H1 (cell line): Measurements from ENCODE around the gene SH3RF3. TPM values are rescaled to one million over a fixed set of nuclear protein-coding genes. Genes with fewer than 3 reads are reported as not detected.

Experiments used
- CTCF ChIA-PET: fragments of 300-600 bp; sonication (Branson Sonifier 250); formaldehyde crosslinking; loops from one replicate; lab custom pipeline; 2021; ENCODE audit not compliant: partially characterized antibody; lab: Charles Lee
- POLR2A ChIA-PET: fragments of 300-600 bp; sonication (Branson Sonifier 250); formaldehyde crosslinking; loops from one replicate; lab custom pipeline; 2021; ENCODE audit warnings: inconsistent platforms; ENCODE audit not compliant: partially characterized antibody; lab: Charles Lee
- DNase-seq, 2 experiments: peaks; one replicate each; pipeline versions ENCODE4 v3.0.0 to v3.0.0-alpha.2; 2010 to 2022; ENCODE audit warnings: low spot score in 2 of 2, low read depth in 1 of 2, mixed read lengths in 1 of 2
- FAIRE-seq: peaks from 2 replicates; lab custom pipeline; 2011; peaks lifted over from hg19 to GRCh38; lab: Jason Lieb, UNC
- H2AFZ ChIP-seq: 2 replicates; pipeline ENCODE4 v1.8.1; 2012; ENCODE audit warnings: low read length, inconsistent platforms
- H2AK5ac ChIP-seq: 2 replicates; pipeline ENCODE4 v1.6.1; 2013; ENCODE audit warnings: low read depth, low read length
- H2BK120ac ChIP-seq: replicated peaks from 2 replicates; pipeline ENCODE3; 2013; ENCODE audit warnings: low read depth, low read length, inconsistent platforms
- H2BK12ac ChIP-seq: 2 replicates; pipeline ENCODE4 v1.6.1; 2013; ENCODE audit warnings: low read depth, low read length
- H2BK15ac ChIP-seq: 2 replicates; pipeline ENCODE4 v1.6.1; 2013; ENCODE audit warnings: low read length
- H2BK20ac ChIP-seq: 2 replicates; pipeline ENCODE4 v1.6.1; 2013; ENCODE audit warnings: low read length
- H2BK5ac ChIP-seq: 2 replicates; pipeline ENCODE4 v1.6.1; 2013; ENCODE audit warnings: low read depth, low read length
- H3K14ac ChIP-seq: 2 replicates; pipeline ENCODE4 v1.6.1; 2013; ENCODE audit warnings: inconsistent platforms; ENCODE audit not compliant: insufficient read length
- H3K18ac ChIP-seq: 2 replicates; pipeline ENCODE4 v1.6.1; 2013; ENCODE audit warnings: low read length; ENCODE audit errors: extremely low read depth
- H3K23ac ChIP-seq: 2 replicates; pipeline ENCODE4 v1.6.1; 2013; ENCODE audit warnings: inconsistent platforms; ENCODE audit not compliant: insufficient read length
- H3K23me2 ChIP-seq: 2 replicates; pipeline ENCODE4 v1.6.1; 2013; ENCODE audit warnings: low read depth, low read length
- H3K27ac ChIP-seq: 2 replicates; pipeline ENCODE4 v1.6.1; 2011; ENCODE audit warnings: low read depth, low read length, inconsistent platforms
- H3K27me3 ChIP-seq, 4 experiments: replicated peaks in 1 of 4; 1 replicate in 1 of 4; 2 replicates in 3 of 4; pipeline versions ENCODE4 v1.6.1 to v1.8.1; 2011 to 2013; ENCODE audit warnings: low read length in 3 of 4, mild to moderate bottlenecking in 3 of 4, inconsistent platforms in 2 of 4, mixed read lengths in 2 of 4, moderate library complexity in 1 of 4; ENCODE audit not compliant: control insufficient read depth in 3 of 4, insufficient read depth in 3 of 4; ENCODE audit errors: extremely low read depth in 1 of 4
- H3K36me3 ChIP-seq, 4 experiments: 2 replicates each; pipeline versions ENCODE4 v1.6.1 to v1.8.1; 2011 to 2013; ENCODE audit warnings: mild to moderate bottlenecking in 4 of 4, low read length in 3 of 4, moderate library complexity in 2 of 4, control low read depth in 1 of 4, inconsistent platforms in 1 of 4; ENCODE audit not compliant: insufficient read depth in 4 of 4, control insufficient read depth in 2 of 4
- H3K4ac ChIP-seq: replicated peaks from 2 replicates; pipeline ENCODE3; 2013; ENCODE audit warnings: low read length, low read depth, mixed read lengths, inconsistent platforms; ENCODE audit not compliant: insufficient read length
- H3K4me1 ChIP-seq, 4 experiments: replicated peaks in 1 of 4; 1 replicate in 1 of 4; 2 replicates in 3 of 4; pipeline versions ENCODE4 v1.6.1 to v1.8.1; 2011 to 2013; ENCODE audit warnings: low read length in 3 of 4, inconsistent platforms in 2 of 4, mixed read lengths in 1 of 4; ENCODE audit not compliant: insufficient read depth in 4 of 4, control insufficient read depth in 3 of 4
- H3K4me2 ChIP-seq, 2 experiments: 2 replicates each; pipeline versions ENCODE4 v1.6.1 to v1.8.1; 2011 to 2013; ENCODE audit warnings: low read depth in 2 of 2, low read length in 2 of 2, control low read depth in 1 of 2, inconsistent platforms in 1 of 2, mild to moderate bottlenecking in 1 of 2; ENCODE audit not compliant: insufficient read depth in 1 of 2
- H3K4me3 ChIP-seq, 4 experiments: fragments of 200-600, 300-600 bp in 1 of 4; sonication (generic), shearing (Covaris generic), sonication (Bioruptor Twin) in 1 of 4; 2 replicates each; pipeline versions ENCODE4 v1.5.1 to v1.8.1; 2011 to 2016; ENCODE audit warnings: low read length in 4 of 4, low read depth in 3 of 4, control low read depth in 2 of 4, inconsistent platforms in 2 of 4, mild to moderate bottlenecking in 2 of 4, mixed read lengths in 1 of 4, moderate library complexity in 1 of 4; ENCODE audit not compliant: insufficient read depth in 2 of 4; ENCODE audit errors: extremely low read depth in 1 of 4
- H3K56ac ChIP-seq: replicated peaks from 2 replicates; pipeline ENCODE3; 2013; ENCODE audit warnings: low read depth, mild to moderate bottlenecking, mixed read lengths, low read length, inconsistent platforms; ENCODE audit not compliant: insufficient read length
- H3K79me1 ChIP-seq: 2 replicates; pipeline ENCODE4 v1.6.1; 2013; ENCODE audit warnings: low read depth, low read length, control low read depth
- H3K79me2 ChIP-seq, 2 experiments: 2 replicates each; pipeline versions ENCODE4 v1.6.1 to v1.8.1; 2012 to 2013; ENCODE audit warnings: low read length in 2 of 2, mild to moderate bottlenecking in 2 of 2, inconsistent platforms in 1 of 2; ENCODE audit not compliant: insufficient read depth in 2 of 2, control insufficient read depth in 1 of 2
- H3K9ac ChIP-seq, 4 experiments: replicated peaks in 1 of 4; 1 replicate in 1 of 4; 2 replicates in 3 of 4; pipeline versions ENCODE4 v1.6.1 to v1.8.1; 2011 to 2013; ENCODE audit warnings: low read depth in 3 of 4, low read length in 3 of 4, control low read depth in 2 of 4, mild to moderate bottlenecking in 2 of 4, moderate library complexity in 2 of 4, inconsistent platforms in 1 of 4; ENCODE audit errors: extremely low read depth in 1 of 4
- H3K9me3 ChIP-seq, 2 experiments: 2 replicates each; pipeline versions ENCODE4 v1.6.1 to v1.8.1; 2012 to 2013; ENCODE audit warnings: mild to moderate bottlenecking in 2 of 2, moderate library complexity in 2 of 2, control low read depth in 1 of 2, inconsistent platforms in 1 of 2, low read depth in 1 of 2, low read length in 1 of 2, mixed read lengths in 1 of 2; ENCODE audit not compliant: insufficient read depth in 2 of 2
- H4K20me1 ChIP-seq, 2 experiments: replicated peaks in 1 of 2; 2 replicates each; pipeline versions ENCODE3 to v1.8.1; 2011 to 2013; ENCODE audit warnings: inconsistent platforms in 2 of 2, low read length in 2 of 2, mild to moderate bottlenecking in 1 of 2; ENCODE audit not compliant: insufficient read depth in 2 of 2, control insufficient read depth in 1 of 2
- H4K5ac ChIP-seq: 2 replicates; pipeline ENCODE4 v1.6.1; 2013; ENCODE audit warnings: low read length, low read depth, mixed read lengths, inconsistent platforms; ENCODE audit not compliant: insufficient read length
- H4K8ac ChIP-seq: 2 replicates; pipeline ENCODE4 v1.8.0; 2013; ENCODE audit warnings: mild to moderate bottlenecking, moderate library complexity, low read length, inconsistent platforms; ENCODE audit not compliant: insufficient read depth; ENCODE audit errors: extremely low read depth
- H4K91ac ChIP-seq: replicated peaks from 2 replicates; pipeline ENCODE3; 2013; ENCODE audit warnings: low read length, mixed read lengths, inconsistent platforms; ENCODE audit not compliant: insufficient read length
- CTBP2 ChIP-seq: IDR thresholded peaks from 2 replicates; pipeline ENCODE4 v1.7.0; 2011; ENCODE audit warnings: borderline replicate concordance, mild to moderate bottlenecking, moderate library complexity, mixed read lengths, low read length; ENCODE audit not compliant: insufficient read depth, insufficient read length
- FOSL1 ChIP-seq: IDR thresholded peaks from 2 replicates; pipeline ENCODE4 v1.6.1; 2011; ENCODE audit warnings: mild to moderate bottlenecking, low read depth, low read length, moderate library complexity; ENCODE audit not compliant: insufficient read depth
- HDAC6 ChIP-seq: IDR thresholded peaks from one replicate; pipeline ENCODE4 v1.7.1; 2012; ENCODE audit warnings: low read depth, mild to moderate bottlenecking, inconsistent platforms, low read length, moderate library complexity
- WGBS, 2 experiments: shearing (Covaris generic) in 1 of 2; methylation state at CpG; one replicate each; pipeline versions ENCODE4 v1.1.6 to v1.1.7; 2013 to 2015; ENCODE audit warnings: low lambda C conversion rate in 2 of 2, mixed read lengths in 2 of 2, inconsistent platforms in 1 of 2, low coverage in 1 of 2, missing lambda C conversion rate in 1 of 2; ENCODE audit not compliant: insufficient replicate concordance in 2 of 2, insufficient coverage in 1 of 2, insufficient read length in 1 of 2; ENCODE audit errors: extremely low coverage in 1 of 2, missing lambda C conversion rate in 1 of 2; 5-methylcytosine and 5-hydroxymethylcytosine counted together
- polyA plus RNA-seq, 7 experiments: library from polyadenylated mRNA; depleted of rRNA in 3 of 7; stranded (reverse) in 5 of 7; unstranded in 2 of 7; fragments of >200 nt in 5 of 7; fragments of 200-250 nt in 2 of 7; gene quantifications; 1 replicate in 5 of 7; 2 replicates in 1 of 7; 4 replicates in 1 of 7; pipeline versions ENCODE4 v1.2.1 to v1.2.3, GENCODE V29; 2011 to 2013; ENCODE audit warnings: missing spikeins in 2 of 7, mixed read lengths in 2 of 7
- total RNA-seq: library from RNA; stranded (reverse); fragmentation: NEBNext Ultra II Directional; extraction: Animal tissue kit (Norgen Biotek cat#: 25700); gene quantifications from 2 replicates; pipeline ENCODE4 v1.2.1, GENCODE V29; 2021

SH3RF3 gene
- total and polyA plus RNA-seq, 2 of the 8 experiments (the other 6 are each of a cell fraction or from before 2014, with no cell fraction given) = 0.11 to 0.65 TPM

DNA sequence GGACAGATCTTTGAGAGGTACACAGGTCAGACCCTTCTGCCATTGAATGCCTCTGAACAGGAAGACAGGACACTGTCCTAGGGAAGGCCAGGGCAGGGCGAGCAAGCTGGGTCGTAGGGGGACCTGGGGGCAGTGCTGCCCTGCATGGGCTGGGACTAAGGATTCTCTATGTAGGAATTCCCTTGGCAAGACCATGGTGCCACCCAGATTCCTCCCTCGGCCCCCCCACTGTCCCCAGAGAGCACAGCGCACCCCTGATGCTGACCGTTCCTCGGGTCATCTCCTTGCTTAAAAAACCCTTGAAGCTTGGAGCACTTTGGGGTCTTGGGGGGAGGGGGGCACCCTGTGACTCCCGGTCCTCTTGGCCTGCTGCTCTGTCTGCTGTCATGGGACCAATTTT, 289.7 kb downstream of the SH3RF3 start:
- no peak overlapping the region for H3K9ac ChIP-seq
- no peak overlapping the region for H2BK20ac ChIP-seq
- no peak overlapping the region for H2BK120ac ChIP-seq
- WGBS, 2 experiments = 88% methylated on average over 7 of the region's 7 CpGs; no CpG with 5 or more reads in 1 of the 2 experiments
- FAIRE-seq (no peak), DNase-seq (no peak)
- no peak overlapping the region for H2BK5ac ChIP-seq
- H2AFZ ChIP-seq = no peak overlapping the region
- H3K4me2 ChIP-seq = no peak overlapping the region
- TF ChIP-seq CTBP2 (no peak), HDAC6 (no peak), FOSL1 (no peak)
- H3K27me3 ChIP-seq = no peaks in the 10 kb centered on the region
- no peak overlapping the region for H3K4me3 ChIP-seq
- H3K9me3 ChIP-seq = no peaks in the 10 kb centered on the region
- H2AK5ac ChIP-seq = no peak overlapping the region
- CTCF ChIA-PET = interaction anchor here (1.1 to 3.3 kb wide), 4 partner anchors 8 to 52 kb away, joined by 3 to 9 read pairs (median 4); no protein-coding TSS in a partner anchor
- no peak overlapping the region for H3K27ac ChIP-seq
- H3K4ac ChIP-seq = no peak overlapping the region
- no peak overlapping the region for H4K91ac ChIP-seq
- H4K8ac ChIP-seq = no peak overlapping the region
- H3K79me1 ChIP-seq = no peaks in the 10 kb centered on the region
- H3K14ac ChIP-seq = no peak overlapping the region
- no peak overlapping the region for H3K56ac ChIP-seq
- no peaks in the 10 kb centered on the region for H3K23me2 ChIP-seq
- peaks cover 0 to 7% (median 2%) of the 10 kb centered on the region in 4 experiments; a peak in 4 of 7 replicates for H3K4me1 ChIP-seq
- no peak overlapping the region for H2BK12ac ChIP-seq
- POLR2A ChIA-PET = no interaction called here
- H4K5ac ChIP-seq = no peak overlapping the region
- H4K20me1 ChIP-seq = no peaks in the 10 kb centered on the region
- H3K23ac ChIP-seq = no peak overlapping the region
- H2BK15ac ChIP-seq = no peak overlapping the region
- H3K18ac ChIP-seq = no peak overlapping the region
- H3K36me3 ChIP-seq = no peaks in the 10 kb centered on the region
- no peaks in the 10 kb centered on the region for H3K79me2 ChIP-seq
